Liver (tissue), 3 donors: Measurements from ENCODE around the gene POLD3.

Experiments used
- TAF1 ChIP-seq: conservative IDR thresholded peaks from 2 replicates; pipeline ENCODE4 v1.6.1; 2016; ENCODE audit warnings: antibody characterized with exemption, mild to moderate bottlenecking
- YY1 ChIP-seq: IDR thresholded peaks from 2 replicates; pipeline ENCODE4 v1.6.1; 2016; ENCODE audit warnings: antibody characterized with exemption, mild to moderate bottlenecking
- TF ChIP-seq, protein P1 (sequence below): fragments of 150-350 bp; IDR thresholded peaks from 2 replicates; pipeline ENCODE4 v1.5.1; 2017; ENCODE audit warnings: improper control_type of control experiment, low read depth, low read length; ENCODE audit not compliant: missing input control
- donor health status: healthy.
- donor health status: healthy.

DNA sequence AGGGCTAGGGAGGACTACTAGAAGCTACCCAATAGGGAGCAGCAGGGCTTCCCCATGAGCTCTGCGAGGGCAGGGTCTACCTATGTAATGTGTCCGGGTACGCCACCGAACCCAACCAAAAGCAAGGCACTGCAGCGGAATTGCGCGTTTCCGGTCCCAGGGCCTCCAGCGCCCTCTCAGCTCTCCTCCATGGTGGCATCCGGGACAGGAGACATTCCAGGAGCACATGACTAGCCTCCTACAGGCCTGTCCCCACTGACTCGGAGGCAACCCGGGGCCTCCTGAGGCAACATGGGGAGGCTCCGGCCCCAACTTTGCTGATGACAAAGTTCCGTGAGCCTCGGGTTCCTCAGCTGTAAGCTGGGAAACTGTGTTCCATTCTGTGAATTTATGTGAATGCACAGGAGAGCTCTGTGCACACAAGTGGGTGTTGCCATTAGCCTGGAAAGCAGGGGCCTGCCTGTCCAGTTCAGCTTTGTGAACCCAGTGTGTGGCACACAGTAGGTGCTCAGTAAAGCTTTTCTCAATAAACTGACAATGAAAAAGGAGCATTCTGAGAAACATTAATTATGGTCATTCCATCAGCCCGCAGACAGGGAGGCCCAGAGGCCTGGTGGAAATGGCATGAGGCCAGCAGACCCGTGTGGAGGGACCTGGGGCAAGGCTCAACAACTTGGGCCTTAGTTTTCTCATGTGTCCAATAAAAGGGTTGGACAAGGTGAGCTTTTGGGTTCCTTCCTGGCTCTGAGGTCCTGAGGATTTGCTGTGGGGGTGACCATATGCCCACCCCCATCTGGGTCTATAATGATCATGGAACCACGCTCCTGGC lies 88.5 kb downstream of the POLD3 start:
- TF ChIP-seq, protein P1, sequence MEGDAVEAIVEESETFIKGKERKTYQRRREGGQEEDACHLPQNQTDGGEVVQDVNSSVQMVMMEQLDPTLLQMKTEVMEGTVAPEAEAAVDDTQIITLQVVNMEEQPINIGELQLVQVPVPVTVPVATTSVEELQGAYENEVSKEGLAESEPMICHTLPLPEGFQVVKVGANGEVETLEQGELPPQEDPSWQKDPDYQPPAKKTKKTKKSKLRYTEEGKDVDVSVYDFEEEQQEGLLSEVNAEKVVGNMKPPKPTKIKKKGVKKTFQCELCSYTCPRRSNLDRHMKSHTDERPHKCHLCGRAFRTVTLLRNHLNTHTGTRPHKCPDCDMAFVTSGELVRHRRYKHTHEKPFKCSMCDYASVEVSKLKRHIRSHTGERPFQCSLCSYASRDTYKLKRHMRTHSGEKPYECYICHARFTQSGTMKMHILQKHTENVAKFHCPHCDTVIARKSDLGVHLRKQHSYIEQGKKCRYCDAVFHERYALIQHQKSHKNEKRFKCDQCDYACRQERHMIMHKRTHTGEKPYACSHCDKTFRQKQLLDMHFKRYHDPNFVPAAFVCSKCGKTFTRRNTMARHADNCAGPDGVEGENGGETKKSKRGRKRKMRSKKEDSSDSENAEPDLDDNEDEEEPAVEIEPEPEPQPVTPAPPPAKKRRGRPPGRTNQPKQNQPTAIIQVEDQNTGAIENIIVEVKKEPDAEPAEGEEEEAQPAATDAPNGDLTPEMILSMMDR = no peak
- no peak for TF ChIP-seq TAF1
- no peak for TF ChIP-seq YY1
